NCI-H1436 (cell line): Measurements from ENCODE around the gene DNTTIP2.
"Not testable (repeated sequence)": the region's sequence is repeated elsewhere in the genome, so short reads cannot be mapped to it uniquely, and the experiment has no call there.

Experiments
- DNase-seq: peaks from one replicate; lab custom pipeline; 2025; lab: John Stamatoyannopoulos, UW

DNTTIP2 gene

GRCh38 chr1:93840956-93841482, 38.0 kb downstream of the DNTTIP2 start:
- no peak for DNase-seq

GRCh38 chr1:93839753-93840152, 39.3 kb downstream of the DNTTIP2 start:
- DNase-seq, result no peak

- no peak for DNase-seq
Measured at GRCh38 chr1:93839307-93839706, 39.7 kb downstream of the DNTTIP2 start.

- DNase-seq, result no peak
Measured at GRCh38 chr1:93837961-93838360, 41.0 kb downstream of the DNTTIP2 start.

GRCh38 chr1:93833293-93833692, 45.7 kb downstream of the DNTTIP2 start:
- DNase-seq, result not testable (repeated sequence)

GRCh38 chr1:93829061-93829460, 49.9 kb downstream of the DNTTIP2 start:
- DNase-seq, result peak; percentile 36

GRCh38 chr1:93828367-93828755, 50.6 kb downstream of the DNTTIP2 start:
- no peak for DNase-seq

- no peak for DNase-seq
Measured at GRCh38 chr1:93827633-93828366, 51.2 kb downstream of the DNTTIP2 start.

GRCh38 chr1:93827128-93827527, 51.9 kb downstream of the DNTTIP2 start:
- DNase-seq, result no peak

- DNase-seq, result no peak
Measured at GRCh38 chr1:93824834-93825233, 54.2 kb downstream of the DNTTIP2 start.

- no peak for DNase-seq
Measured at GRCh38 chr1:93822730-93823425, 56.1 kb downstream of the DNTTIP2 start.

GRCh38 chr1:93821423-93822144, 57.4 kb downstream of the DNTTIP2 start:
- no peak for DNase-seq

GRCh38 chr1:93820554-93821422, 58.2 kb downstream of the DNTTIP2 start:
- DNase-seq, result no peak

- no peak for DNase-seq
Measured at GRCh38 chr1:93818570-93818959, 60.4 kb downstream of the DNTTIP2 start.

- no peak for DNase-seq
Measured at GRCh38 chr1:93817819-93818569, 61.0 kb downstream of the DNTTIP2 start.

- DNase-seq, result no peak
Measured at GRCh38 chr1:93816970-93817678, 61.9 kb downstream of the DNTTIP2 start.
